NCI-H446 treated with DMSO at 0.1 percent for 48 hours (cell line): ENCODE results near the gene SIK3.

Experiments used
- DNase-seq: peaks from one replicate; lab custom pipeline; 2025; lab: John Stamatoyannopoulos, UW

SIK3 gene

DNA sequence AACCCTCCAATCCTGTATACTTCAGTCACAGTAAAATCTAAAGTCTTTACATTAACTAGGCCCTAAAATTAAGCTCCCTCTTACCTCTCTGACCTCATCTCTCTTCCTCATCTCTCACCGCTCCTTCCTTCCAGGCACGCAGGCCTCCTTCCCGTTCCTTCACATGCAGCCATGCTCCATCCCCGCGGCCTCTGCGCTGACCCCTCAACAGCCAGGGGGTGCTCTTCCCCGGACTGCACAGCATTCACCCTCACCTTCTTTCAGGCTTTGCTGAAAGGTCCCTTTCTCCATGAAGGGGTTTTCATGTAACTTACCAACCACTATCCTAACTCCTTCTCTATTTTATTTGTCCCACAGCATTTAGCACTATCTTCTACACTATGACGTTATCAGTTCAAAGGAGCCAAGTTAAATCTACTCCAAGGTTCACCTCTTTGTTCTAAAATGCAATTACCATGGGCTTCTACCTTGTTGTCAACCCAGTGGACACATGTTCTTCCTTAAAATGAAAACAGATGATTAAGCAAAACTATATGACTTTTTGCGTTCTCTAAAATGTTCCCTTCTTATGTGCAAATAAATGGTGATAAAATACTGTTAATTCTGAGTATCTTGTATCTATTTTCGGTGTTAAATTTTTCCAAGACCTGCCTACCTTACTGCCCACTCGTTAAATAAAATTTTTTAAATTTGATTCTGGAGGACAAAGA lies 203.0 kb downstream of the SIK3 start:
- no peak for DNase-seq

- DNase-seq = no peak
Observed at GRCh38 chr11:116893906-116894305, 204.3 kb downstream of the SIK3 start.

GRCh38 chr11:116893437-116893836 lies 204.8 kb downstream of the SIK3 start:
- no peak for DNase-seq

GRCh38 chr11:116892374-116892773 lies 205.9 kb downstream of the SIK3 start:
- no peak for DNase-seq

GRCh38 chr11:116891746-116892145 lies 206.5 kb downstream of the SIK3 start:
- DNase-seq = no peak

DNA sequence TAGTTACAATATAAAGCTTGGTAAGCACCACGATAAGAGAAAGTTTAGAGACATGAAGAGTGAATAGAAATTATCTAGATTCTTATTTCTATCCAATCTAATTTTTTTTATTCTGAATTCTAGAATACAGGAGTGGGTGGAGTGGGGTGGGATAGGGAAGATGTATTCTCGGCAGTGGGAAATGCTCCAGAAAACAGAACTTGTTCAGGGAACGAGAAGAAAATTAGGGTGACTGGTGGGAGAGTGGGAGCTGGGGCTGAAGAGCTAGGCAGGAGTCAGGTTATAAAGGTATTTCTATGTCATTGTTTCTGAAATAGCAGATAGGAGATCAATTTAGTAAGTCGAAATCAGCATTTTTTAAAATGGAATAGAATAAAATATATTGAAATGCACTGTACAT lies 207.6 kb downstream of the SIK3 start:
- DNase-seq = no peak

GRCh38 chr11:116890193-116890592 lies 208.0 kb downstream of the SIK3 start:
- no peak for DNase-seq

- no peak for DNase-seq
Observed at GRCh38 chr11:116888884-116889549, 209.2 kb downstream of the SIK3 start.

GRCh38 chr11:116888024-116888423 lies 210.2 kb downstream of the SIK3 start:
- DNase-seq = no peak

GRCh38 chr11:116885951-116886655 lies 212.1 kb downstream of the SIK3 start:
- peak; percentile 36 for DNase-seq

DNA sequence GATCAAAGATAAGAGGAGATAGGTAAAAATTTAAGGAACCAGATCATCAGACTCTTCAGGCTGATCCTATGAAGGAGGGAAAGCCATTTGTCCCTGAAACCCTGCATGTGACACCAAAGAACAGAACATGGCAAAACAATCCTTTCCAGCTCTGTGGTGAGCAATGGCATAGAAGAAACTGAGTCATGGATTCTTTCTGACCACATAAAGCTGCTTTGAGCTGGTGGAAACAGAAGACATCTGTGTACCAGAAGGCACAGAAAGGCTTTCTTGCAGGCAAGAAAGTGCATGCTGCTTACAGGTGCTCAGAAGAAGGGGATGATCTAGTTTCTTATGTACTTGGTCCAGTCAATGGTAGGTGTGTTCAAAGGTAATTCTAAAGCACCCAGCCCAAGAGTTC lies 215.8 kb downstream of the SIK3 start:
- DNase-seq = no peak

DNA sequence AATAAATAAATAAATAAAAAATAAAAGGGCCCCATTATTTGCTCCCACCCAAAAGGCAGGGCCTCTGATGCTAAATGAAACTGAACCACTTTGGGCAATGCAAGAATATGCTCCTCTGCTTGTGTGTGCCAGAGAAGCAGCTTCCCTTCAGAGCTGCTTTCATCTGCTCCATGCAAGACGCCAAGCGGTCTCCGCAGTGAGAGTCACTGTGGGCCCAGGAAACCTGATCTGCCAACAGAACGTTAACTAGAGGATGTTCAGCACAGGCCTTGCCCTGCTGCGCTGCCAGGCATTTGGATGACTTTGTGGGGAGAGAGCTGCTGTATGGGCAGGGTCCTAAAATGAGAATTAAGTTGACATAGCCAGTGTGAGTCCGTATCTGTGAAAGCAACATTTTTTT lies 217.1 kb downstream of the SIK3 start:
- peak; percentile 37 for DNase-seq

- peak; percentile 26 for DNase-seq
Observed at GRCh38 chr11:116879800-116880625, 218.2 kb downstream of the SIK3 start.

GRCh38 chr11:116876656-116877055 lies 221.6 kb downstream of the SIK3 start:
- no peak for DNase-seq

- no peak for DNase-seq
Observed at GRCh38 chr11:116875194-116875593, 223.0 kb downstream of the SIK3 start.

- DNase-seq = no peak
Observed at GRCh38 chr11:116874251-116874650, 224.0 kb downstream of the SIK3 start.

- DNase-seq = no peak
Observed at GRCh38 chr11:116873381-116873780, 224.8 kb downstream of the SIK3 start.

GRCh38 chr11:116871248-116871647 lies 227.0 kb downstream of the SIK3 start:
- DNase-seq = no peak

DNA sequence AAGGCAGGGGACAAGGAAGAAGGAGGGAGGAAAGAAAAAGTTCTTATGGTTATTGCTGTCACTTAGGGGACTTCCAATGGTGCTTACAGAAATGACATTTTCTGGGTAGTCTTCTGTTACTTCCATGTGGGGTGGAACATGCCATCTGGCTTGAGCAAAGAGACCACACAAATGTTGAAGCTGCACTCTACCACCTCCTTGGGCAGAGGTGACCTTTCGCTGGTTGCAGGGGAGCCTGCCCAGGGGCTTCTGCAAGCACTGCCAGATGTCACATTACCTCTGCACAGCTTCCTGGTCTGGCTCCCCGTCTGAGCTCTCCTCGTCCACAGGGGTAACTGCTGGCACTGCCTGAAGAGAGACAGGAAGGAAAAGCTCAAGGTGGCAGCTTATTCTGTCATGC lies 228.2 kb downstream of the SIK3 start:
- no peak for DNase-seq

DNA sequence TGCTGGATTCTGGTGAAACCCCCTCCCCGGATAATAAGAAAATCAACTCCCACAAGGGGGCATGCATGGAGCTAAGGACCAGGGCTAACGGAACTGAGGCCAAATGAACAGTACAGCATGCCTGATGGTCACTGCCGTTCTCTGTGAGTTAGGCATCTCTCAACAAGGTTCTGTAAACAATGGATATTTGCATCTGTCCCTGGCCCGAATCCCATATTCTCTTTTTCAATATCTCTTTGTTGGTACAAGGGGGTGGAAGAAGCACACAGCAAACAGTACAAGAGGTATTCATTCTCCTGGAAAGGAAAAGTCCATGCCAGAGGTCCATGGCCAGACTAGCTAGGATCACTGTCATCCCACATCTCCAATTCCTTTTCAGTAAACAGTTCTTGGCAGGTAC lies 228.6 kb downstream of the SIK3 start:
- DNase-seq = no peak

- no peak for DNase-seq
Observed at GRCh38 chr11:116868066-116868465, 230.2 kb downstream of the SIK3 start.

DNA sequence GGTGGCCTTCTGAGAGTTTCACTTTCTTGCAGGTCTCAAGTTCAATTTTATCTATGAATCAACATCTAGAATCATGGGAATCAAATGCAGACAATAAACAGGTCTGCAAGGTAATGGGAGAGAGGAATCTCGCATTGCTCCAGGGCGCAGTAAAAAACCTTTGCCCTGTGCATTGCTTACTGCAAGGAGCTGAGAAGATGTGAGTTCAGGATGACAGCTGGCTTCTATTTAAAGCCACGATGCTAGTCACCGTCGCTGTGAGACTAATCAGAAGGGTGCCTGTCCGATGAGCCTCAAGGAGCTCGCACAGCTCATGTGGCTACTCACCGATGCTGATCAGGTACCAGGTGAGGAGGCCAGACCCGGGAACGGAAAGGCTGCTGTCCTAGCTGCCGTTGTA lies 230.6 kb downstream of the SIK3 start:
- no peak for DNase-seq
